Hepatocyte (in vitro differentiated cells): ENCODE data around the gene GID4.

ENCODE experiments used
- CTCF ChIP-seq: fragments of 200-600 bp; sonication (generic); IDR thresholded peaks from 2 replicates; pipeline ENCODE4 v1.5.1; 2016; ENCODE audit warnings: antibody characterized with exemption, mild to moderate bottlenecking; ENCODE audit not compliant: poor library complexity
- EZH2 ChIP-seq: fragments of 200-600 bp; sonication (generic); IDR thresholded peaks from 2 replicates; pipeline ENCODE4 v1.6.1; 2016; ENCODE audit warnings: antibody characterized with exemption, mild to moderate bottlenecking, borderline replicate concordance

GRCh38 chr17:18111330-18111971 lies 72.2 kb downstream of the GID4 start:
- TF ChIP-seq CTCF (no peak), EZH2 (no peak)
